GM18861 (cell line): ENCODE results near the gene SFTPB.
A peak's percentile ranks its signal among the peaks of the same experiment; 100 is the strongest.
"Not testable (repeated sequence)": the region's sequence is repeated elsewhere in the genome, so short reads cannot be mapped to it uniquely, and the experiment has no call there.

Source experiments
- ATAC-seq: cut with Tn5 transposase; IDR thresholded peaks from one replicate; pipeline ENCODE4 v1.9.1; 2021; ENCODE audit not compliant: unreplicated experiment

Gene SFTPB

GRCh38 chr2:85668009-85668856, at the start of gene SFTPB:
Gene SFTPB, minus strand, starts transcription at chr2:85668199. Its CDS starts 16 bp downstream, at chr2:85668183.
- ATAC-seq, result no peak

- no peak for ATAC-seq
Measured at GRCh38 chr2:85717308-85718008, 49.5 kb upstream of the SFTPB start.

GRCh38 chr2:85716346-85716914, 48.4 kb upstream of the SFTPB start:
- ATAC-seq, result no peak

GRCh38 chr2:85714841-85715240, 46.8 kb upstream of the SFTPB start:
- no peak for ATAC-seq

GRCh38 chr2:85714421-85714820, 46.4 kb upstream of the SFTPB start:
- ATAC-seq, result not testable (repeated sequence)

- ATAC-seq, result no peak
Measured at GRCh38 chr2:85713836-85714235, 45.8 kb upstream of the SFTPB start.

GRCh38 chr2:85712849-85713612, 45.0 kb upstream of the SFTPB start:
- ATAC-seq, result no peak

- no peak for ATAC-seq
Measured at GRCh38 chr2:85712336-85712735, 44.3 kb upstream of the SFTPB start.

- no peak for ATAC-seq
Measured at GRCh38 chr2:85711578-85712060, 43.6 kb upstream of the SFTPB start.

- ATAC-seq, result no peak
Measured at GRCh38 chr2:85710687-85711577, 42.9 kb upstream of the SFTPB start.

- ATAC-seq, result no peak
Measured at GRCh38 chr2:85709401-85709811, 41.4 kb upstream of the SFTPB start.

- ATAC-seq, result no peak
Measured at GRCh38 chr2:85708641-85709040, 40.6 kb upstream of the SFTPB start.

- peak; percentile 65 for ATAC-seq
Measured at GRCh38 chr2:85707304-85707703, 39.3 kb upstream of the SFTPB start.

- no peak for ATAC-seq
Measured at GRCh38 chr2:85706599-85707296, 38.7 kb upstream of the SFTPB start.

- no peak for ATAC-seq
Measured at GRCh38 chr2:85706063-85706462, 38.1 kb upstream of the SFTPB start.

GRCh38 chr2:85705680-85706039, 37.7 kb upstream of the SFTPB start:
- ATAC-seq, result no peak

GRCh38 chr2:85704800-85705679, 37.0 kb upstream of the SFTPB start:
- peak; percentile 46 for ATAC-seq

- no peak for ATAC-seq
Measured at GRCh38 chr2:85704038-85704437, 36.0 kb upstream of the SFTPB start.
